HG03460 (cell line): ENCODE data around the gene CCBE1.
"Not testable (repeated sequence)": the region's sequence is repeated elsewhere in the genome, so short reads cannot be mapped to it uniquely, and the experiment has no call there.

ENCODE experiments used
- ATAC-seq: cut with Tn5 transposase; IDR thresholded peaks from one replicate; pipeline ENCODE4 v1.9.1; 2021; ENCODE audit not compliant: unreplicated experiment

Gene CCBE1

GRCh38 chr18:59715966-59716369 lies 18.7 kb upstream of the CCBE1 start:
- ATAC-seq = no peak

- no peak for ATAC-seq
Measured at GRCh38 chr18:59715445-59715844, 18.2 kb upstream of the CCBE1 start.

GRCh38 chr18:59714096-59714495 lies 16.9 kb upstream of the CCBE1 start:
- ATAC-seq = not testable (repeated sequence)

GRCh38 chr18:59712311-59712710 lies 15.1 kb upstream of the CCBE1 start:
- ATAC-seq = no peak

GRCh38 chr18:59708988-59709387 lies 11.8 kb upstream of the CCBE1 start:
- no peak for ATAC-seq

GRCh38 chr18:59707306-59707705 lies 10.1 kb upstream of the CCBE1 start:
- no peak for ATAC-seq

- no peak for ATAC-seq
Measured at GRCh38 chr18:59706499-59706898, 9.3 kb upstream of the CCBE1 start.

- no peak for ATAC-seq
Measured at GRCh38 chr18:59705145-59705544, 7.9 kb upstream of the CCBE1 start.

- ATAC-seq = no peak
Measured at GRCh38 chr18:59704146-59704545, 6.9 kb upstream of the CCBE1 start.

- ATAC-seq = no peak
Measured at GRCh38 chr18:59701272-59701671, 4.0 kb upstream of the CCBE1 start.

- ATAC-seq = no peak
Measured at GRCh38 chr18:59700535-59700967, 3.3 kb upstream of the CCBE1 start.

GRCh38 chr18:59699750-59700534 lies 2.7 kb upstream of the CCBE1 start:
- ATAC-seq = no peak

- no peak for ATAC-seq
Measured at GRCh38 chr18:59699061-59699460, 1.8 kb upstream of the CCBE1 start.

- no peak for ATAC-seq
Measured at GRCh38 chr18:59696311-59697235, 650 bp downstream of the CCBE1 start.

GRCh38 chr18:59695551-59695950 lies 1.7 kb downstream of the CCBE1 start:
- ATAC-seq = no peak

GRCh38 chr18:59694824-59695223 lies 2.4 kb downstream of the CCBE1 start:
- ATAC-seq = no peak

- ATAC-seq = no peak
Measured at GRCh38 chr18:59691996-59692395, 5.2 kb downstream of the CCBE1 start.

GRCh38 chr18:59690996-59691395 lies 6.2 kb downstream of the CCBE1 start:
- no peak for ATAC-seq

- no peak for ATAC-seq
Measured at GRCh38 chr18:59690186-59690982, 6.8 kb downstream of the CCBE1 start.

- no peak for ATAC-seq
Measured at GRCh38 chr18:59689756-59690155, 7.5 kb downstream of the CCBE1 start.

- ATAC-seq = no peak
Measured at GRCh38 chr18:59686260-59686659, 11.0 kb downstream of the CCBE1 start.
